Vagina (tissue), 2 donors: ENCODE data around the gene DYRK1A.

Source experiments
- CTCF ChIP-seq, 3 experiments: fragments of 450-650 bp in 2 of 3; fragments of 200-600 bp in 1 of 3; sonication (generic) in 1 of 3; IDR thresholded peaks; one replicate each; pipeline ENCODE4 v1.5.1; 2017 to 2019; ENCODE audit warnings: antibody characterized with exemption in 3 of 3, mild to moderate bottlenecking in 2 of 3, moderate library complexity in 2 of 3
- POLR2A ChIP-seq, 2 donors: fragments of 450-650 bp; IDR thresholded peaks; one replicate each; pipeline ENCODE4 v1.6.1; 2017; ENCODE audit warnings: antibody characterized with exemption in 2 of 2, mild to moderate bottlenecking in 2 of 2, moderate library complexity in 2 of 2

- no peak for TF ChIP-seq CTCF (IDR thresholded peaks at IDR 0.05)
- TF ChIP-seq POLR2A (IDR thresholded peaks at IDR 0.05), result no peak
Measured at GRCh38 chr21:37415939-37416338, 49.4 kb downstream of the DYRK1A start.
